H1 (cell line): ENCODE measurements around the gene FRMD4A. TPM values are rescaled to one million over a fixed set of nuclear protein-coding genes. Genes with fewer than 3 reads are reported as not detected.

Experiments used
- CTCF ChIA-PET: fragments of 300-600 bp; sonication (Branson Sonifier 250); formaldehyde crosslinking; loops from one replicate; lab custom pipeline; 2021; ENCODE audit not compliant: partially characterized antibody; lab: Charles Lee
- POLR2A ChIA-PET: fragments of 300-600 bp; sonication (Branson Sonifier 250); formaldehyde crosslinking; loops from one replicate; lab custom pipeline; 2021; ENCODE audit warnings: inconsistent platforms; ENCODE audit not compliant: partially characterized antibody; lab: Charles Lee
- DNase-seq, 2 experiments: peaks; one replicate each; pipeline versions ENCODE4 v3.0.0 to v3.0.0-alpha.2; 2010 to 2022; ENCODE audit warnings: low spot score in 2 of 2, low read depth in 1 of 2, mixed read lengths in 1 of 2
- FAIRE-seq: peaks from 2 replicates; lab custom pipeline; 2011; peaks lifted over from hg19 to GRCh38; lab: Jason Lieb, UNC
- H2AFZ ChIP-seq: 2 replicates; pipeline ENCODE4 v1.8.1; 2012; ENCODE audit warnings: low read length, inconsistent platforms
- H2AK5ac ChIP-seq: 2 replicates; pipeline ENCODE4 v1.6.1; 2013; ENCODE audit warnings: low read depth, low read length
- H2BK120ac ChIP-seq: replicated peaks from 2 replicates; pipeline ENCODE3; 2013; ENCODE audit warnings: low read depth, low read length, inconsistent platforms
- H2BK12ac ChIP-seq: 2 replicates; pipeline ENCODE4 v1.6.1; 2013; ENCODE audit warnings: low read depth, low read length
- H2BK15ac ChIP-seq: 2 replicates; pipeline ENCODE4 v1.6.1; 2013; ENCODE audit warnings: low read length
- H2BK20ac ChIP-seq: 2 replicates; pipeline ENCODE4 v1.6.1; 2013; ENCODE audit warnings: low read length
- H2BK5ac ChIP-seq: 2 replicates; pipeline ENCODE4 v1.6.1; 2013; ENCODE audit warnings: low read depth, low read length
- H3K14ac ChIP-seq: 2 replicates; pipeline ENCODE4 v1.6.1; 2013; ENCODE audit warnings: inconsistent platforms; ENCODE audit not compliant: insufficient read length
- H3K18ac ChIP-seq: 2 replicates; pipeline ENCODE4 v1.6.1; 2013; ENCODE audit warnings: low read length; ENCODE audit errors: extremely low read depth
- H3K23ac ChIP-seq: 2 replicates; pipeline ENCODE4 v1.6.1; 2013; ENCODE audit warnings: inconsistent platforms; ENCODE audit not compliant: insufficient read length
- H3K23me2 ChIP-seq: 2 replicates; pipeline ENCODE4 v1.6.1; 2013; ENCODE audit warnings: low read depth, low read length
- H3K27ac ChIP-seq: 2 replicates; pipeline ENCODE4 v1.6.1; 2011; ENCODE audit warnings: low read depth, low read length, inconsistent platforms
- H3K27me3 ChIP-seq, 4 experiments: replicated peaks in 1 of 4; 1 replicate in 1 of 4; 2 replicates in 3 of 4; pipeline versions ENCODE4 v1.6.1 to v1.8.1; 2011 to 2013; ENCODE audit warnings: low read length in 3 of 4, mild to moderate bottlenecking in 3 of 4, inconsistent platforms in 2 of 4, mixed read lengths in 2 of 4, moderate library complexity in 1 of 4; ENCODE audit not compliant: control insufficient read depth in 3 of 4, insufficient read depth in 3 of 4; ENCODE audit errors: extremely low read depth in 1 of 4
- H3K36me3 ChIP-seq, 4 experiments: 2 replicates each; pipeline versions ENCODE4 v1.6.1 to v1.8.1; 2011 to 2013; ENCODE audit warnings: mild to moderate bottlenecking in 4 of 4, low read length in 3 of 4, moderate library complexity in 2 of 4, control low read depth in 1 of 4, inconsistent platforms in 1 of 4; ENCODE audit not compliant: insufficient read depth in 4 of 4, control insufficient read depth in 2 of 4
- H3K4ac ChIP-seq: replicated peaks from 2 replicates; pipeline ENCODE3; 2013; ENCODE audit warnings: low read length, low read depth, mixed read lengths, inconsistent platforms; ENCODE audit not compliant: insufficient read length
- H3K4me1 ChIP-seq, 4 experiments: replicated peaks in 1 of 4; 1 replicate in 1 of 4; 2 replicates in 3 of 4; pipeline versions ENCODE4 v1.6.1 to v1.8.1; 2011 to 2013; ENCODE audit warnings: low read length in 3 of 4, inconsistent platforms in 2 of 4, mixed read lengths in 1 of 4; ENCODE audit not compliant: insufficient read depth in 4 of 4, control insufficient read depth in 3 of 4
- H3K4me2 ChIP-seq, 2 experiments: 2 replicates each; pipeline versions ENCODE4 v1.6.1 to v1.8.1; 2011 to 2013; ENCODE audit warnings: low read depth in 2 of 2, low read length in 2 of 2, control low read depth in 1 of 2, inconsistent platforms in 1 of 2, mild to moderate bottlenecking in 1 of 2; ENCODE audit not compliant: insufficient read depth in 1 of 2
- H3K4me3 ChIP-seq, 4 experiments: fragments of 200-600, 300-600 bp in 1 of 4; sonication (generic), shearing (Covaris generic), sonication (Bioruptor Twin) in 1 of 4; 2 replicates each; pipeline versions ENCODE4 v1.5.1 to v1.8.1; 2011 to 2016; ENCODE audit warnings: low read length in 4 of 4, low read depth in 3 of 4, control low read depth in 2 of 4, inconsistent platforms in 2 of 4, mild to moderate bottlenecking in 2 of 4, mixed read lengths in 1 of 4, moderate library complexity in 1 of 4; ENCODE audit not compliant: insufficient read depth in 2 of 4; ENCODE audit errors: extremely low read depth in 1 of 4
- H3K56ac ChIP-seq: replicated peaks from 2 replicates; pipeline ENCODE3; 2013; ENCODE audit warnings: low read depth, mild to moderate bottlenecking, mixed read lengths, low read length, inconsistent platforms; ENCODE audit not compliant: insufficient read length
- H3K79me1 ChIP-seq: 2 replicates; pipeline ENCODE4 v1.6.1; 2013; ENCODE audit warnings: low read depth, low read length, control low read depth
- H3K79me2 ChIP-seq, 2 experiments: 2 replicates each; pipeline versions ENCODE4 v1.6.1 to v1.8.1; 2012 to 2013; ENCODE audit warnings: low read length in 2 of 2, mild to moderate bottlenecking in 2 of 2, inconsistent platforms in 1 of 2; ENCODE audit not compliant: insufficient read depth in 2 of 2, control insufficient read depth in 1 of 2
- H3K9ac ChIP-seq, 4 experiments: replicated peaks in 1 of 4; 1 replicate in 1 of 4; 2 replicates in 3 of 4; pipeline versions ENCODE4 v1.6.1 to v1.8.1; 2011 to 2013; ENCODE audit warnings: low read depth in 3 of 4, low read length in 3 of 4, control low read depth in 2 of 4, mild to moderate bottlenecking in 2 of 4, moderate library complexity in 2 of 4, inconsistent platforms in 1 of 4; ENCODE audit errors: extremely low read depth in 1 of 4
- H3K9me3 ChIP-seq, 2 experiments: 2 replicates each; pipeline versions ENCODE4 v1.6.1 to v1.8.1; 2012 to 2013; ENCODE audit warnings: mild to moderate bottlenecking in 2 of 2, moderate library complexity in 2 of 2, control low read depth in 1 of 2, inconsistent platforms in 1 of 2, low read depth in 1 of 2, low read length in 1 of 2, mixed read lengths in 1 of 2; ENCODE audit not compliant: insufficient read depth in 2 of 2
- H4K20me1 ChIP-seq, 2 experiments: replicated peaks in 1 of 2; 2 replicates each; pipeline versions ENCODE3 to v1.8.1; 2011 to 2013; ENCODE audit warnings: inconsistent platforms in 2 of 2, low read length in 2 of 2, mild to moderate bottlenecking in 1 of 2; ENCODE audit not compliant: insufficient read depth in 2 of 2, control insufficient read depth in 1 of 2
- H4K5ac ChIP-seq: 2 replicates; pipeline ENCODE4 v1.6.1; 2013; ENCODE audit warnings: low read length, low read depth, mixed read lengths, inconsistent platforms; ENCODE audit not compliant: insufficient read length
- H4K8ac ChIP-seq: 2 replicates; pipeline ENCODE4 v1.8.0; 2013; ENCODE audit warnings: mild to moderate bottlenecking, moderate library complexity, low read length, inconsistent platforms; ENCODE audit not compliant: insufficient read depth; ENCODE audit errors: extremely low read depth
- H4K91ac ChIP-seq: replicated peaks from 2 replicates; pipeline ENCODE3; 2013; ENCODE audit warnings: low read length, mixed read lengths, inconsistent platforms; ENCODE audit not compliant: insufficient read length
- EP300 ChIP-seq, 2 experiments: IDR thresholded peaks; 1 replicate in 1 of 2; 2 replicates in 1 of 2; pipeline ENCODE4 v1.6.1; 2011 to 2012; ENCODE audit warnings: low read depth in 2 of 2, low read length in 2 of 2, mild to moderate bottlenecking in 2 of 2, borderline replicate concordance in 1 of 2, inconsistent platforms in 1 of 2, moderate library complexity in 1 of 2
- GTF2F1 ChIP-seq: IDR thresholded peaks from 2 replicates; pipeline ENCODE4 v1.6.1; 2012; ENCODE audit warnings: low read depth, low read length, improper control_type of control experiment, borderline replicate concordance
- HDAC6 ChIP-seq: IDR thresholded peaks from one replicate; pipeline ENCODE4 v1.7.1; 2012; ENCODE audit warnings: low read depth, mild to moderate bottlenecking, inconsistent platforms, low read length, moderate library complexity
- KDM5A ChIP-seq: fragments of 200-600 bp; IDR thresholded peaks from 2 replicates; pipeline ENCODE4 v1.7.1; 2012; ENCODE audit warnings: mild to moderate bottlenecking, low read length, inconsistent platforms, mixed read lengths
- NANOG ChIP-seq: IDR thresholded peaks from 2 replicates; pipeline ENCODE4 v1.6.1; 2011; ENCODE audit warnings: low read length, low read depth, mild to moderate bottlenecking, inconsistent platforms; ENCODE audit not compliant: insufficient read depth, poor library complexity, severe bottlenecking
- NRF1 ChIP-seq: IDR thresholded peaks from 2 replicates; pipeline ENCODE4 v1.6.1; 2011; ENCODE audit warnings: mild to moderate bottlenecking, low read depth, low read length, improper control_type of control experiment
- PHF8 ChIP-seq: fragments of 200-600 bp; sonication (generic); conservative IDR thresholded peaks from 2 replicates; pipeline ENCODE4 v1.7.1; 2012; ENCODE audit warnings: low read depth, mild to moderate bottlenecking, inconsistent platforms, low read length, moderate library complexity
- POLR2AphosphoS5 ChIP-seq: IDR thresholded peaks from 2 replicates; pipeline ENCODE4 v1.6.1; 2011; ENCODE audit warnings: low read depth, low read length
- POU5F1 ChIP-seq: IDR thresholded peaks from 2 replicates; pipeline ENCODE4 v1.6.1; 2011; ENCODE audit warnings: low read depth, mild to moderate bottlenecking, low read length, moderate library complexity
- RAD21 ChIP-seq, 2 experiments: IDR thresholded peaks in 1 of 2; conservative IDR thresholded peaks in 1 of 2; 2 replicates each; pipeline ENCODE4 v1.6.1; 2011; ENCODE audit warnings: low read depth in 2 of 2, low read length in 2 of 2, improper control_type of control experiment in 1 of 2, inconsistent platforms in 1 of 2, mild to moderate bottlenecking in 1 of 2, moderate library complexity in 1 of 2
- RFX5 ChIP-seq: IDR thresholded peaks from 2 replicates; pipeline ENCODE4 v1.6.1; 2011; ENCODE audit warnings: low read depth, low read length, improper control_type of control experiment, borderline replicate concordance
- TCF12 ChIP-seq: IDR thresholded peaks from 2 replicates; pipeline ENCODE4 v1.6.1; 2011; ENCODE audit warnings: low read depth, mild to moderate bottlenecking, low read length
- WGBS, 2 experiments: shearing (Covaris generic) in 1 of 2; methylation state at CpG; one replicate each; pipeline versions ENCODE4 v1.1.6 to v1.1.7; 2013 to 2015; ENCODE audit warnings: low lambda C conversion rate in 2 of 2, mixed read lengths in 2 of 2, inconsistent platforms in 1 of 2, low coverage in 1 of 2, missing lambda C conversion rate in 1 of 2; ENCODE audit not compliant: insufficient replicate concordance in 2 of 2, insufficient coverage in 1 of 2, insufficient read length in 1 of 2; ENCODE audit errors: extremely low coverage in 1 of 2, missing lambda C conversion rate in 1 of 2; 5-methylcytosine and 5-hydroxymethylcytosine counted together
- polyA plus RNA-seq, 7 experiments: library from polyadenylated mRNA; depleted of rRNA in 3 of 7; stranded (reverse) in 5 of 7; unstranded in 2 of 7; fragments of >200 nt in 5 of 7; fragments of 200-250 nt in 2 of 7; gene quantifications; 1 replicate in 5 of 7; 2 replicates in 1 of 7; 4 replicates in 1 of 7; pipeline versions ENCODE4 v1.2.1 to v1.2.3, GENCODE V29; 2011 to 2013; ENCODE audit warnings: missing spikeins in 2 of 7, mixed read lengths in 2 of 7
- total RNA-seq: library from RNA; stranded (reverse); fragmentation: NEBNext Ultra II Directional; extraction: Animal tissue kit (Norgen Biotek cat#: 25700); gene quantifications from 2 replicates; pipeline ENCODE4 v1.2.1, GENCODE V29; 2021
- TF ChIP-seq, protein P1 (sequence below): IDR thresholded peaks from 2 replicates; pipeline ENCODE4 v1.6.1; 2011; ENCODE audit warnings: low read length, improper control_type of control experiment

The FRMD4A gene
- total and polyA plus RNA-seq, 2 of the 8 experiments (the other 6 are each of a cell fraction or from before 2014, with no cell fraction given) = 38.6 to 39.6 TPM

DNA sequence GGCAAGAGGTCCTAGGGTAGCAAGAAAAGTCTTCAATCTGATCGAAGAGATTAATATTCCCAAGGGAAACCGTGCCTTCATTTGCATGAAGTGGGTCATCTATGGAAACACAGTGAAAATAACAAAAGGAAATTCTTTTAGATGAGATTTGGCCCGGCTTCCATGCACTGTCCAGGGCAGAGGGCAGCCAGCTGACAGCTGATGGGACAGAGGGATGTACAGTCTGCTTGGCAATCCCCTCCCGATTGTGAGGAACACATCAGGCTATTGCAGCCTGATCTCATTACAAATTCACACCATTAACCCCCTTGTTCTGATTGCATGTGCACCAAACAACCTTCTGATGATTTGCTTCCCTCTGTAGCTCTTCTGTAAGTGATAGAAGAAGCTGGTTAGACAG, 105.3 kb downstream of the FRMD4A start:
- H4K91ac ChIP-seq = no peak overlapping the region
- no peak overlapping the region for H4K8ac ChIP-seq
- H3K14ac ChIP-seq = no peak overlapping the region
- POLR2A ChIA-PET = no interaction called here
- H3K9me3 ChIP-seq = no peaks in the 10 kb centered on the region
- no peak overlapping the region for H2BK120ac ChIP-seq
- no peak overlapping the region for H3K27ac ChIP-seq
- no peaks in the 10 kb centered on the region for H3K79me1 ChIP-seq
- no peak overlapping the region for H3K4me3 ChIP-seq
- H3K23ac ChIP-seq = no peak overlapping the region
- CTCF ChIA-PET = interaction anchor here (1.6 to 3.2 kb wide), 4 partner anchors 13 to 28 kb away, joined by 4 to 16 read pairs (median 6); no protein-coding TSS in a partner anchor
- no peaks in the 10 kb centered on the region for H3K27me3 ChIP-seq
- H3K4me2 ChIP-seq = no peak overlapping the region
- H4K5ac ChIP-seq = no peak overlapping the region
- 92% methylated on average over 4 of the region's 4 CpGs; no CpG with 5 or more reads in 1 of the 2 experiments for WGBS, 2 experiments
- H4K20me1 ChIP-seq = no peaks in the 10 kb centered on the region
- no peak overlapping the region for H2BK5ac ChIP-seq
- no peak overlapping the region for H2AFZ ChIP-seq
- no peaks in the 10 kb centered on the region; a peak in 1 of 8 replicates for H3K36me3 ChIP-seq
- no peak for FAIRE-seq
- H2BK20ac ChIP-seq = no peak overlapping the region
- no peak overlapping the region for H2AK5ac ChIP-seq
- no peak overlapping the region for H3K9ac ChIP-seq
- no peak overlapping the region for H2BK15ac ChIP-seq
- no peaks in the 10 kb centered on the region for H3K79me2 ChIP-seq
- no peak for DNase-seq
- H3K56ac ChIP-seq = no peak overlapping the region
- no peaks in the 10 kb centered on the region for H3K23me2 ChIP-seq
- no peak overlapping the region for H2BK12ac ChIP-seq
- H3K18ac ChIP-seq = no peak overlapping the region
- no peaks in the 10 kb centered on the region for H3K4me1 ChIP-seq
- no peak overlapping the region for H3K4ac ChIP-seq
- TF ChIP-seq POLR2AphosphoS5 (no peak), PHF8 (no peak), POU5F1 (no peak), TCF12 (no peak), GTF2F1 (no peak), NRF1 (no peak), RFX5 (no peak), EP300 (IDR thresholded peaks at IDR 0.05; ENCODE audit: borderline replicate concordance in 1 of 2, low read depth in 2 of 2, low read length in 2 of 2) (no peak), HDAC6 (no peak), RAD21 (IDR thresholded peaks at IDR 0.05 in 1 of 2, conservative IDR thresholded peaks at IDR 0.05 in 1 of 2; ENCODE audit: low read depth in 2 of 2, low read length in 2 of 2) (no peak), KDM5A (no peak), NANOG (no peak)
- TF ChIP-seq, protein P1, sequence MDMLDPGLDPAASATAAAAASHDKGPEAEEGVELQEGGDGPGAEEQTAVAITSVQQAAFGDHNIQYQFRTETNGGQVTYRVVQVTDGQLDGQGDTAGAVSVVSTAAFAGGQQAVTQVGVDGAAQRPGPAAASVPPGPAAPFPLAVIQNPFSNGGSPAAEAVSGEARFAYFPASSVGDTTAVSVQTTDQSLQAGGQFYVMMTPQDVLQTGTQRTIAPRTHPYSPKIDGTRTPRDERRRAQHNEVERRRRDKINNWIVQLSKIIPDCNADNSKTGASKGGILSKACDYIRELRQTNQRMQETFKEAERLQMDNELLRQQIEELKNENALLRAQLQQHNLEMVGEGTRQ = no peak
